ENCODE results near the gene COIL. TPM values are rescaled to one million over a fixed set of nuclear protein-coding genes. Genes with fewer than 3 reads are reported as not detected.

Gene COIL
- total and polyA plus RNA-seq, 9 of the 15 experiments (the other 6 are each of a cell fraction or from before 2014, with no cell fraction given): 23.9 to 41.3 (median 28.7) TPM

GRCh38 chr17:56985371-56986162 is 24.7 kb upstream of the COIL start (continued):
- TF ChIP-seq, protein P1, sequence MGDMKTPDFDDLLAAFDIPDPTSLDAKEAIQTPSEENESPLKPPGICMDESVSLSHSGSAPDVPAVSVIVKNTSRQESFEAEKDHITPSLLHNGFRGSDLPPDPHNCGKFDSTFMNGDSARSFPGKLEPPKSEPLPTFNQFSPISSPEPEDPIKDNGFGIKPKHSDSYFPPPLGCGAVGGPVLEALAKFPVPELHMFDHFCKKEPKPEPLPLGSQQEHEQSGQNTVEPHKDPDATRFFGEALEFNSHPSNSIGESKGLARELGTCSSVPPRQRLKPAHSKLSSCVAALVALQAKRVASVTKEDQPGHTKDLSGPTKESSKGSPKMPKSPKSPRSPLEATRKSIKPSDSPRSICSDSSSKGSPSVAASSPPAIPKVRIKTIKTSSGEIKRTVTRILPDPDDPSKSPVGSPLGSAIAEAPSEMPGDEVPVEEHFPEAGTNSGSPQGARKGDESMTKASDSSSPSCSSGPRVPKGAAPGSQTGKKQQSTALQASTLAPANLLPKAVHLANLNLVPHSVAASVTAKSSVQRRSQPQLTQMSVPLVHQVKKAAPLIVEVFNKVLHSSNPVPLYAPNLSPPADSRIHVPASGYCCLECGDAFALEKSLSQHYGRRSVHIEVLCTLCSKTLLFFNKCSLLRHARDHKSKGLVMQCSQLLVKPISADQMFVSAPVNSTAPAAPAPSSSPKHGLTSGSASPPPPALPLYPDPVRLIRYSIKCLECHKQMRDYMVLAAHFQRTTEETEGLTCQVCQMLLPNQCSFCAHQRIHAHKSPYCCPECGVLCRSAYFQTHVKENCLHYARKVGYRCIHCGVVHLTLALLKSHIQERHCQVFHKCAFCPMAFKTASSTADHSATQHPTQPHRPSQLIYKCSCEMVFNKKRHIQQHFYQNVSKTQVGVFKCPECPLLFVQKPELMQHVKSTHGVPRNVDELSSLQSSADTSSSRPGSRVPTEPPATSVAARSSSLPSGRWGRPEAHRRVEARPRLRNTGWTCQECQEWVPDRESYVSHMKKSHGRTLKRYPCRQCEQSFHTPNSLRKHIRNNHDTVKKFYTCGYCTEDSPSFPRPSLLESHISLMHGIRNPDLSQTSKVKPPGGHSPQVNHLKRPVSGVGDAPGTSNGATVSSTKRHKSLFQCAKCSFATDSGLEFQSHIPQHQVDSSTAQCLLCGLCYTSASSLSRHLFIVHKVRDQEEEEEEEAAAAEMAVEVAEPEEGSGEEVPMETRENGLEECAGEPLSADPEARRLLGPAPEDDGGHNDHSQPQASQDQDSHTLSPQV (IDR thresholded peaks at IDR 0.05): peak; percentile 87
- TF ChIP-seq HDAC3 (IDR thresholded peaks at IDR 0.05; ENCODE audit: borderline replicate concordance, partially characterized antibody) (peak; percentile 46), GATAD2A (IDR thresholded peaks at IDR 0.05) (peak; percentile 99), BCL6 (CRISPR knock-in tag; IDR thresholded peaks at IDR 0.05) (no peak), HLTF (IDR thresholded peaks at IDR 0.05) (peak; percentile 95), MTA3 (IDR thresholded peaks at IDR 0.05; ENCODE audit: borderline replicate concordance) (no peak; the same call in 1 of the 2 replicates), ZNF512 (tag; IDR thresholded peaks at IDR 0.05) (0 out of 2 replicates have a peak, but pooled peaks have one; percentile 9), PHB2 (IDR thresholded peaks at IDR 0.05; ENCODE audit: low read depth) (0 out of 2 replicates have a peak, but pooled peaks have one; percentile 33), NBN (IDR thresholded peaks at IDR 0.05; ENCODE audit: low read depth) (peak; percentile 94), NUFIP1 (IDR thresholded peaks at IDR 0.05; ENCODE audit: partially characterized antibody) (peak; percentile 33), RBBP5 (IDR thresholded peaks at IDR 0.05; ENCODE audit: borderline replicate concordance, insufficient read depth, low read length, poor library complexity, severe bottlenecking) (peak; percentile 56), SMARCC2 (IDR thresholded peaks at IDR 0.05; ENCODE audit: low read depth) (peak; percentile 82; the same call in 1 of the 2 replicates), ZNF146 (CRISPR knock-in tag; IDR thresholded peaks at IDR 0.05; ENCODE audit: unreplicated experiment) (no peak), TRIM28 (IDR thresholded peaks at IDR 0.05) (peak; percentile 66; the same call in 1 of the 2 replicates), ZNF830 (CRISPR knock-in tag; IDR thresholded peaks at IDR 0.05) (no peak), ZNF395 (CRISPR knock-in tag; IDR thresholded peaks at IDR 0.05) (peak; percentile 73), SMARCA4 (IDR thresholded peaks at IDR 0.05) (peak; percentile 97), FOSL1 (tag; conservative IDR thresholded peaks at IDR 0.05) (no peak), SMAD4 (CRISPR knock-in tag; conservative IDR thresholded peaks at IDR 0.05) (peak; percentile 81)
- TF ChIP-seq, protein P2, sequence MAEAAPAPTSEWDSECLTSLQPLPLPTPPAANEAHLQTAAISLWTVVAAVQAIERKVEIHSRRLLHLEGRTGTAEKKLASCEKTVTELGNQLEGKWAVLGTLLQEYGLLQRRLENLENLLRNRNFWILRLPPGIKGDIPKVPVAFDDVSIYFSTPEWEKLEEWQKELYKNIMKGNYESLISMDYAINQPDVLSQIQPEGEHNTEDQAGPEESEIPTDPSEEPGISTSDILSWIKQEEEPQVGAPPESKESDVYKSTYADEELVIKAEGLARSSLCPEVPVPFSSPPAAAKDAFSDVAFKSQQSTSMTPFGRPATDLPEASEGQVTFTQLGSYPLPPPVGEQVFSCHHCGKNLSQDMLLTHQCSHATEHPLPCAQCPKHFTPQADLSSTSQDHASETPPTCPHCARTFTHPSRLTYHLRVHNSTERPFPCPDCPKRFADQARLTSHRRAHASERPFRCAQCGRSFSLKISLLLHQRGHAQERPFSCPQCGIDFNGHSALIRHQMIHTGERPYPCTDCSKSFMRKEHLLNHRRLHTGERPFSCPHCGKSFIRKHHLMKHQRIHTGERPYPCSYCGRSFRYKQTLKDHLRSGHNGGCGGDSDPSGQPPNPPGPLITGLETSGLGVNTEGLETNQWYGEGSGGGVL (CRISPR knock-in tag; IDR thresholded peaks at IDR 0.05): no peak
